ENCODE results near the gene COL6A2. TPM values are rescaled to one million over a fixed set of nuclear protein-coding genes. Genes with fewer than 3 reads are reported as not detected.

The COL6A2 gene
- total RNA-seq, 1 experiment from 2014 or later: 129 TPM

GRCh38 chr21:46117586-46118315, 19.8 kb downstream of the COL6A2 start:
- Histone ChIP-seq H3K4ac (ENCODE audit: low read depth, low read length) (no peak overlapping the region), H4K20me1 (ENCODE audit: control insufficient read depth, insufficient read depth, insufficient read length) (no peaks in the 10 kb centered on the region), H2BK120ac (ENCODE audit: low read depth, low read length, poor library complexity, severe bottlenecking) (no peak overlapping the region), H3K56ac (ENCODE audit: insufficient read length, low read depth, low read length) (no peak overlapping the region), H3K18ac (ENCODE audit: insufficient read length, low read depth, low read length) (no peak overlapping the region), H3K23ac (ENCODE audit: insufficient read length, low read depth, low read length) (no peak overlapping the region), H4K5ac (ENCODE audit: insufficient read length, low read depth, low read length) (no peak overlapping the region), H2AFZ (ENCODE audit: low read length) (no peak overlapping the region), H3T11ph (ENCODE audit: low read length) (no peak overlapping the region), H3K79me2 (ENCODE audit: insufficient read depth, low read length) (no peaks in the 10 kb centered on the region), H2BK12ac (ENCODE audit: insufficient read length, low read depth, low read length) (no peak overlapping the region), H2BK5ac (ENCODE audit: insufficient read length, low read length) (no peak overlapping the region), H4K91ac (ENCODE audit: insufficient read length, low read depth, low read length) (no peak overlapping the region), H3K9ac (ENCODE audit: extremely low read depth, insufficient read length, low read length) (no peak overlapping the region), H3K79me1 (ENCODE audit: insufficient read depth, low read depth, low read length, poor library complexity, severe bottlenecking) (no peaks in the 10 kb centered on the region), H3K9me3 (ENCODE audit: control insufficient read depth, low read depth, low read length) (no peaks in the 10 kb centered on the region), H3K14ac (ENCODE audit: insufficient read depth, low read length) (no peak overlapping the region), H3K4me2 (ENCODE audit: insufficient read depth, insufficient read length, low read length) (no peak overlapping the region), H2BK15ac (ENCODE audit: low read depth, low read length) (no peak overlapping the region), H2BK20ac (ENCODE audit: low read depth, low read length, poor library complexity, severe bottlenecking) (no peak overlapping the region), H3K27me3 (ENCODE audit: insufficient read depth, low read length) (no peaks in the 10 kb centered on the region), H3K23me2 (ENCODE audit: insufficient read length, low read depth, low read length, poor library complexity, severe bottlenecking) (no peaks in the 10 kb centered on the region), H2AK5ac (ENCODE audit: insufficient read length, low read length) (no peak overlapping the region), H3K27ac (ENCODE audit: insufficient read length, low read depth, low read length) (no peak overlapping the region), H3K4me1 (ENCODE audit: insufficient read depth, low read length) (no peaks in the 10 kb centered on the region), H4K8ac (replicated peaks; ENCODE audit: insufficient read length, low read depth, low read length) (no peak overlapping the region)
- Mint-ChIP-seq H3K4me3 (no peak overlapping the region), H3K4me1 (no peaks in the 10 kb centered on the region), H3K27me3 (ENCODE audit: low read depth) (no peaks in the 10 kb centered on the region), H3K36me3 (ENCODE audit: insufficient read depth in 1 of 3, low read depth in 3 of 3) (peaks cover 25 to 62% (median 32%) of the 10 kb centered on the region in 3 experiments), H3K9me3 (peaks cover 0 to 8% of the 10 kb centered on the region in 2 experiments; a peak in 2 of 5 replicates), H3K27ac (no peak overlapping the region)
- WGBS (ENCODE audit: extremely low coverage, insufficient read length, low lambda C conversion rate): no CpG with 5 or more reads among the region's 29 CpGs
- DNase-seq: peak; percentile 14
- no peak for TF ChIP-seq CTCF (conservative IDR thresholded peaks at IDR 0.05)

All from H9 (cell line).